ENCODE measurements around the gene GNG14.
"Not testable (repeated sequence)": the region's sequence is repeated elsewhere in the genome, so short reads cannot be mapped to it uniquely, and the experiment has no call there.

GNG14 gene

DNA sequence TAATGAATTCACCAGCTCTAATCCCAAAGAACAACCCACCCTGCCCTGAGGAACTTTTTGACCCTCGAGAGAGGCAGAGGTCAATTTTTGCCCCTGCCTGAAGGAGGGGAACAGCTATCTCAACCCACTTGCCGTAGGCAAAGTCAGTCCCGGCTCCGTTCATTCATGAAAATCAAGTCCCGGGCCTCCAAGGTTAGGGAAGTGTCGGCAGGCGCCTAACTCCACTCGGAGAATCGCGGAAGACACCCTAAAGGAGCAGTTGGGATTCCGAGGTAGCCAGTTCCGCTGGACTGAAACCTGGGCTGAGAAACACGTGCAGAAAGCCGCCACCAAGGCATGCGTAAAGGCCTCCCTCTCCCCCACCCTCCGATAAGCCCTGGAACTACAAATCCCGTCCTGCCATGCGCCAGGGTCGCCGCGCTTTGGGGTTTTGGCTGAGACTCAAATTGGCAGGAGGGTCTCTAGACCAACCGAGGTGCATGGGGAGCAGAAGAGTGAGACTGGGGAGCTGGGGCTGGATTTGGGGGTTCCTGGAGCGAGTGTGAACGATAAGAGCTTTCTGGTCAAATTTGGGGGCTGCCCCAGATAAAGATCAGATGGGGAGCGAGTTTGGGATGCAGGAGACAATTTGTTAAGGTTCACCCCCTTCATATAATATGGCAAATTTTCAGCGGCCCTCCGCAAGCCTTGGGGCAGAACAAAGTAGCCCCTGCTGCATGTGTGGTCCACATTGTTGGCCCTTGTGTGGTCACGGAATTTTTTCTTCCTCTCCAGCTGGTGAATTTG lies 36.0 kb downstream of the GNG14 start, which contains the start of gene TNPO2:
TNPO2 (minus strand) TSS at position 292 of the 786 bp plus-strand sequence. CDS start 2,955 bp downstream, outside the sequence.
- Histone ChIP-seq H3K27ac (ENCODE audit: low read length) (no peak within 1 kb of the TSS), H3K36me3 (ENCODE audit: control insufficient read depth, insufficient read depth, low read length) (peaks cover 8% of the 10 kb centered on the region), H3K4me1 (ENCODE audit: control insufficient read depth, insufficient read depth, low read length) (no peaks in the 10 kb centered on the region; the same call in 1 of the 2 replicates), H3K4me3 (ENCODE audit: low read length) (peak within 1 kb of the TSS; percentile 71), H3K27me3 (ENCODE audit: control insufficient read depth, insufficient read depth, low read length) (no peaks in the 10 kb centered on the region), H3K9me3 (ENCODE audit: control insufficient read depth, insufficient read depth, low read length) (no peaks in the 10 kb centered on the region)
- DNase-seq (ENCODE audit: low read depth, low spot score), result no peak
- WGBS (ENCODE audit: insufficient coverage, insufficient read length), result no CpG with 5 or more reads among the region's 28 CpGs

DNA sequence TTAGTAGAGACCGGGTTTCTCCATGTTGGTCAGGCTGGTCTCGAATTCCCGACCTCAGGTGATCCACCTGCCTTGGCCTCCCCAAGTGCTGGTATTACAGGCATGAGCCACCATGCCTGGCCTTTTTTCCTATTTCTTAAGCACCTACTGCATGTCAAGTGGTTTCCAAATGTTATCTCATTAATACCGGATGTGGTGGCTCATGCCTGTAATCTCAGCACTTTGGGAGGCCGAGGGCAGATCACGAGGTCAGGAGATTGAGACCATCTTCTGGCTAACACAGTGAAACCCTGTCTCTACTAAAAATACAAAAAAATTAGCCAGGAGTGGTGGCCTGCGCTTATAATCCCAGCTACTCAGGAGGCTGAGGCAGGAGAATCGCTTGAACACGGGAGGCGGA lies 37.8 kb downstream of the GNG14 start:
- WGBS (ENCODE audit: insufficient coverage, insufficient read length), result no CpG with 5 or more reads among the region's 10 CpGs
- H3K9me3 ChIP-seq (ENCODE audit: control insufficient read depth, insufficient read depth, low read length); DNase-seq (ENCODE audit: low read depth, low spot score); H3K4me1 ChIP-seq (ENCODE audit: control insufficient read depth, insufficient read depth, low read length); H3K27ac ChIP-seq (ENCODE audit: low read length); H3K27me3 ChIP-seq (ENCODE audit: control insufficient read depth, insufficient read depth, low read length); H3K4me3 ChIP-seq (ENCODE audit: low read length): not testable (repeated sequence)
- peaks cover 13% of the 10 kb centered on the region for H3K36me3 ChIP-seq (ENCODE audit: control insufficient read depth, insufficient read depth, low read length)

DNA sequence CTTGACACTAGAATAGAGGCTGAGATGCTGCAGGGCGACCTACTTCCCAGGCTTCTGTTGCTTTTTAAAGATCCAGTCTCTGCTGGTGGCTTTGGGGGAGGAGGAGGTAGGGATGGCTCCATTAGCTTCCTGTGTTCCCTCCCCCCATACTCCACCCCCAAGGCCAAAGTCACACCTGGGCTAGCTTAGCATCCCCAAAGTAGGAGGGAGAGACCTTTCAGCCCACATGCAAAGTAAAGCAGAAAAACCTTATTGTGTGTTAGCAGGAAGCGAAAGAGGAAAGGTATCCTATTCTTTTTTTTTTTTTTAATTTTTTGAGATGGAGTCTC lies 39.2 kb downstream of the GNG14 start:
- Histone ChIP-seq H3K9me3 (ENCODE audit: control insufficient read depth, insufficient read depth, low read length) (no peaks in the 10 kb centered on the region), H3K4me1 (ENCODE audit: control insufficient read depth, insufficient read depth, low read length) (no peaks in the 10 kb centered on the region), H3K4me3 (ENCODE audit: low read length) (no peak overlapping the region), H3K36me3 (ENCODE audit: control insufficient read depth, insufficient read depth, low read length) (peaks cover 19% of the 10 kb centered on the region), H3K27ac (ENCODE audit: low read length) (no peak overlapping the region), H3K27me3 (ENCODE audit: control insufficient read depth, insufficient read depth, low read length) (no peaks in the 10 kb centered on the region)
- no CpG with 5 or more reads among the region's 2 CpGs for WGBS (ENCODE audit: insufficient coverage, insufficient read length)
- no peak for DNase-seq (ENCODE audit: low read depth, low spot score)

DNA sequence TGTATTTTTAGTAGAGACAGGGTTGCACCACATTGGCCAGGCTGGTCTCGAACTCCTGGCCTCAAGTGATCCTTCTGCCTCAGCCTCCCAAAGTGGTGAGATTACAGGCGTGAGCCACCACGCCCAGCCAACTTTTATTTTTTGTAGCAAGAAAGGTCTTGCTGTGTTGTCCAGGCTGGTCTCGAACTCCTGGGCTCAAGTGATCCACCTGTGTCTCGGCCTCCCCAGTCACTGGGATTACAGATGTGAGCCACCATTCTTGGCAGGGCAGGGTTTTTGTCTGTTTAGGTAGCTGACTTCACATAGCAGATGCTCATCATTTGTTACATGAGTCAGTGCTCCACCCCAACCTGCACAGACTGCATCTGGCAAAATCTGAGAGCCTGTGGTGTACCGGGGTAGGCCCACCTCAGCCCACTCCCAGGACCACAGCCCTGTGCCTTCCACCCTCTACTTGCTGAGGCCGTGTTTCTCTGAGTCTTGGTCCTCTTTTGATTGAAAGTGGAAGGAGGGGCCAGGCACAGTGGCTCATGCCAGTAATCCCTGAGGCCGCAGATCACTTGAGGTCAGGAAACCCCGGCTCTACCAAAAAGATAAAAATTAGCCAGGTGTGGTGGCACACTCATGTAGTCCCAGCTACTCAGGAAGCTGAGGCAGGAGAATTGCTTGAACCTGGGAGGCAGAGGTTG lies 40.1 kb downstream of the GNG14 start:
- WGBS (ENCODE audit: insufficient coverage, insufficient read length), result no CpG with 5 or more reads among the region's 9 CpGs
- no peak overlapping the region for H3K27ac ChIP-seq (ENCODE audit: low read length)
- H3K4me3 ChIP-seq (ENCODE audit: low read length), result no peak overlapping the region
- no peaks in the 10 kb centered on the region for H3K4me1 ChIP-seq (ENCODE audit: control insufficient read depth, insufficient read depth, low read length)
- DNase-seq (ENCODE audit: low read depth, low spot score), result no peak
- no peaks in the 10 kb centered on the region for H3K27me3 ChIP-seq (ENCODE audit: control insufficient read depth, insufficient read depth, low read length)
- peaks cover 19% of the 10 kb centered on the region for H3K36me3 ChIP-seq (ENCODE audit: control insufficient read depth, insufficient read depth, low read length)
- no peaks in the 10 kb centered on the region for H3K9me3 ChIP-seq (ENCODE audit: control insufficient read depth, insufficient read depth, low read length)

DNA sequence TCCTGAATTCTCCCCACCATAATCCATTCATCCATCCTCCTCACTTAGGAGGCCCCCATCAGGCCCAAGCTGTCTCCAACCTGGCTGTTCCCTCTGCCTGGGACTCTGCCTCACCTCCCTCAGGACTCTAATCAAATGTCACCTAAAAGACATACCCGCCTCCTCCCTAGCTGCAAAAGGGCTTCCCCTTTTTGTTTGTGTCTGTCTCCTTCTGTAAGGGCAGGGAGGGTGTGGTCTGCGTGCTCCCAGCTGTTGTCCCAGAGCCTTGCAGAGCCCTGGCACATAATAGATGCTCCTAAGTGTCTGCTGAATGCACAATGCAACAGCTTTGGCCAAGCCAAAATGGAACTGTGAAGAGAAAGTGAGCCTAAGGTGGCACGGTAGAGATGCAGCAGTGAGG lies 42.3 kb downstream of the GNG14 start:
- Histone ChIP-seq H3K27ac (ENCODE audit: low read length) (no peak overlapping the region), H3K36me3 (ENCODE audit: control insufficient read depth, insufficient read depth, low read length) (peaks cover 19% of the 10 kb centered on the region), H3K27me3 (ENCODE audit: control insufficient read depth, insufficient read depth, low read length) (no peaks in the 10 kb centered on the region), H3K4me3 (ENCODE audit: low read length) (no peak overlapping the region), H3K4me1 (ENCODE audit: control insufficient read depth, insufficient read depth, low read length) (no peaks in the 10 kb centered on the region), H3K9me3 (ENCODE audit: control insufficient read depth, insufficient read depth, low read length) (no peaks in the 10 kb centered on the region)
- WGBS (ENCODE audit: insufficient coverage, insufficient read length), result no CpG with 5 or more reads among the region's 3 CpGs
- DNase-seq (ENCODE audit: low read depth, low spot score), result no peak

DNA sequence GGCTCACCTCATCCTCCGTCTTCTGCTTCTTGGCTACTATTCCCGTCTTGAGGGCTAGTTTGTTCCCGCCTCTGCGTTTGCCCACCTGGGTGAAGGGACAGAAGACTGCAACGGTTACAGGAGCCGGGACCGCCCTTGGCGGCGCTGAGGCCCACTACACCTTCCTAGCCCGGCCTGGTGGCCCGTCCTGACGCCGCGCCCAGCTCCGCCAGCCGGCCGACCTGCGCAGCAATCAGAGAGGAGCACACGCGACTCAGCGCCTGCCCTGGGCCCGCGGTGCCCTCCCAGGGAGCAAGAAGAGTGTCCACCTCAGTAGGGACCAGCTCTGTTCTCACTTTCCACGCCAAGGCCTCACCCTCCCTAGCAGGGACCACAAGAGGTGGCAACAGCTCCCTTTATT lies 43.5 kb downstream of the GNG14 start:
- H3K36me3 ChIP-seq (ENCODE audit: control insufficient read depth, insufficient read depth, low read length), result peaks cover 19% of the 10 kb centered on the region
- no peak overlapping the region for H3K27ac ChIP-seq (ENCODE audit: low read length)
- no peak for DNase-seq (ENCODE audit: low read depth, low spot score)
- H3K9me3 ChIP-seq (ENCODE audit: control insufficient read depth, insufficient read depth, low read length), result no peaks in the 10 kb centered on the region
- H3K27me3 ChIP-seq (ENCODE audit: control insufficient read depth, insufficient read depth, low read length), result no peaks in the 10 kb centered on the region
- WGBS (ENCODE audit: insufficient coverage, insufficient read length), result no CpG with 5 or more reads among the region's 24 CpGs
- no peak overlapping the region for H3K4me3 ChIP-seq (ENCODE audit: low read length)
- H3K4me1 ChIP-seq (ENCODE audit: control insufficient read depth, insufficient read depth, low read length), result no peaks in the 10 kb centered on the region

DNA sequence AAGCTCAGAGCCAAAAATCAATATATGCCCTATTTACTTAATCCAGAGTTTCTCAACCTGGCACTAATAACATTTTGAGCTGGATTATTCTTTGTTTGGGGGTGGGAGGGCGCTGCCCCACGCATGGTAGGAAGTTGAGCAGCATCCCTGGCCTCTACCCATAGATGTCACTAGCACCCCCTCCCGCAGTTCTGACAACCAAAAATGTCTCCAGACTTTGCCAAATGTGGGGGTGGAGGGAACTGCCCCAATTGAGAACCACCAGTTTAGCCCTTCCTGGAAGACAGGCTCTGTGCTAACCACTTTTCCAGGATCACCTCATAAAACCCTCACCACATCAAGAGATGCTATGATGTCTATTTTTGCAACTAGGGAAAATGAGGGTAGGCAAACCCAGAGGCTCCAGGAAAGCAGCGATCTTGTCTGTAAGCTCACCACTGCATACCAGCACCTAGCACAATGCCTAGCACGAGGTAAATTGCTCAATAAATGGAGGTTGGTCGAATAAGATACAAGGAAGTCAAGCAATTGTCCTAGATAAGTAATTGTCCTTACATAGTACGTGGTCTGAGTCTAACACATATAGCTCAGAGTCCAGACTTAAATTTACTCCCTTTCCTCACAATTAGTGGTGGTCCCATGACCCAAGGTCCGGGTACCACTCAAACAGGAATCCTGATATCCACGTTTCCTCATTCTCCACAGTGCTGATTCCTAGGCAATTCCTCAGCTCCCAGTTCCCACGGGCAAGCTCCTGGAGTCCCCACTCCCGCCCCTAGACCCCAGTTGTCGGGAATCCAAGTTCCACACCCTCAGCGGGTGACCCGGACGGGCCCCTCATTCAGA lies 45.8 kb downstream of the GNG14 start:
- peaks cover 19% of the 10 kb centered on the region for H3K36me3 ChIP-seq (ENCODE audit: control insufficient read depth, insufficient read depth, low read length)
- H3K9me3 ChIP-seq (ENCODE audit: control insufficient read depth, insufficient read depth, low read length), result no peaks in the 10 kb centered on the region
- no peak for DNase-seq (ENCODE audit: low read depth, low spot score)
- H3K4me3 ChIP-seq (ENCODE audit: low read length), result peak overlapping the region; percentile 98
- no peak overlapping the region for H3K27ac ChIP-seq (ENCODE audit: low read length)
- no CpG with 5 or more reads among the region's 15 CpGs for WGBS (ENCODE audit: insufficient coverage, insufficient read length)
- H3K4me1 ChIP-seq (ENCODE audit: control insufficient read depth, insufficient read depth, low read length), result no peaks in the 10 kb centered on the region; the same call in 1 of the 2 replicates
- no peaks in the 10 kb centered on the region for H3K27me3 ChIP-seq (ENCODE audit: control insufficient read depth, insufficient read depth, low read length)

DNA sequence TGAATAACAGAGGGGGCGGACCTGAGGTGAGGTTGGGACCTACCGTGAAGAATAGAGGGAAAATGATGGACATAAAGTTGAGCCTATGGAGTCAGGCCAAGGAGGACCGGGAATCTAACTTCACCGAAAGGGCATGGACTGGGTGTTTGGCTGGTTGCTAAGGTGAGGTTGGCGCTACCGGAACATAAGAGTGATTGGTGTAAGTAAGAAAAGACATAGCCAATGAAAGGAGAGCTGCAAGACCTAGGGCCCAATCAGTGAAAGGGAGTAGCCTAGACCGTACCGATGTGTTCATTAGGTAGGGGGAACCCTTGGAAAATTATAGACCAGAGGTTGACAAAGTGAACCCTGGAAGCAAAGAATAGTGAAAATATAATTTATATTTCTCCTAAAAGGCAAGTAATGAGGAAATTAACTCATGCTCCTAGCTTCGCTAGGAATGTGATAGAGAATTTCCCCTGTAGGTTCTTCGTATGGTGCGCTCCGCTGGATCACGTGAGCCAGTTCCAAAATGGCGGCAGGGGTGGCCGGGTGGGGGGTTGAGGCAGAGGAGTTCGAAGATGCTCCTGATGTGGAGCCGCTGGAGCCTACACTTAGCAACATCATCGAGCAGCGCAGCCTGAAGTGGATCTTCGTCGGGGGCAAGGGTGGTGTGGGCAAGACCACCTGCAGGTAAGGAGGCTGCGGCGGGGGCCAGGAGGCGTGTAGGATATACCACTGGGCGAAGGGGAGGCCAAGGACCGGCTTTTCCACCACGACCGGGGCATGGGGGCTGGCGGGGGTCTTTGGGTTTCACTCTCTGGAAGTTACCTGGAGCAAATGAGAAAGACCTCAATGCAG lies 49.4 kb downstream of the GNG14 start, which contains the start of gene GET3:
GET3 (plus strand) TSS at position 503 of the 840 bp plus-strand sequence; CDS start at position 512, 9 bp downstream.
- H3K36me3 ChIP-seq (ENCODE audit: control insufficient read depth, insufficient read depth, low read length), result no peaks in the 10 kb centered on the region
- WGBS (ENCODE audit: insufficient coverage, insufficient read length), result no CpG with 5 or more reads among the region's 29 CpGs
- no peaks in the 10 kb centered on the region; the same call in 1 of the 2 replicates for H3K4me1 ChIP-seq (ENCODE audit: control insufficient read depth, insufficient read depth, low read length)

DNA sequence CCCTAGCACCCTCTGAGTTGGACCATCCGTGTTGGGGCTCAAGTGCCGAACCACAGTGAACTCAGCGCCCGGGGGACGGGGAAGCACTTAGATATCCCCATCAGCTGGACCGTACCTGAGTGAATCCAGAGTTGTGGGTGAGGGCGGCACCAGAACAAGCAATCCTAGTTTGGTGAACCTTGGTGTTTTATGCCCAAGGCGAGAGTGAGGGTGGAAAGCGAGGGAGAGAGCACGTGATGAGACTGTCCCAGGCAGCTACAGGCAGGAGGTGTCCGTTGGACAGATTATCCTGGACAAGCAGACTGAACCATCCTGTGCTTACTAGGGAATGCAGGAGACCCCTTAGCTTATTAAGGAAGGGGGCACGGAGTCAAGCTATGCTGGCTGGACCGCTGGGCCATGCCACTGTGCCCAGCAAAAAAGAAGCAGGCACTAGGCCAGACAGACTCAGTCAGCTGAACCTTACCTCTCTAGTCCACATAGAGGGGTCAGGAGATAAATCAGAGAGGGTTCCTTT lies 50.1 kb downstream of the GNG14 start:
- Histone ChIP-seq H3K27me3 (ENCODE audit: control insufficient read depth, insufficient read depth, low read length) (no peaks in the 10 kb centered on the region), H3K4me1 (ENCODE audit: control insufficient read depth, insufficient read depth, low read length) (no peaks in the 10 kb centered on the region; the same call in 1 of the 2 replicates), H3K27ac (ENCODE audit: low read length) (no peak overlapping the region), H3K36me3 (ENCODE audit: control insufficient read depth, insufficient read depth, low read length) (no peaks in the 10 kb centered on the region), H3K4me3 (ENCODE audit: low read length) (peak overlapping the region; percentile 75), H3K9me3 (ENCODE audit: control insufficient read depth, insufficient read depth, low read length) (no peaks in the 10 kb centered on the region)
- WGBS (ENCODE audit: insufficient coverage, insufficient read length), result no CpG with 5 or more reads among the region's 13 CpGs
- no peak for DNase-seq (ENCODE audit: low read depth, low spot score)

More for the DNA sequence above, 49.4 kb downstream of the GNG14 start, which contains the start of gene GET3:
- DNase-seq (ENCODE audit: low read depth, low spot score), result peak; percentile 100
- Histone ChIP-seq H3K9me3 (ENCODE audit: control insufficient read depth, insufficient read depth, low read length) (no peaks in the 10 kb centered on the region), H3K27me3 (ENCODE audit: control insufficient read depth, insufficient read depth, low read length) (no peaks in the 10 kb centered on the region), H3K4me3 (ENCODE audit: low read length) (peak within 1 kb of the TSS; percentile 75), H3K27ac (ENCODE audit: low read length) (no peak within 1 kb of the TSS)

Data from iPS DF 6.9 (cell line).